HEK293T (cell line): ENCODE measurements around the gene KLLN.

Experiments used
- ARNT ChIP-seq: fragments of 450-650 bp; IDR thresholded peaks from 2 replicates; pipeline ENCODE4 v1.6.1; 2017; ENCODE audit warnings: mild to moderate bottlenecking
- BHLHE40 ChIP-seq: fragments of 450-650 bp; IDR thresholded peaks from 2 replicates; pipeline ENCODE4 v1.6.1; 2016; ENCODE audit warnings: mild to moderate bottlenecking, moderate library complexity, borderline replicate concordance
- CTBP1 ChIP-seq: fragments of 450-650 bp; IDR thresholded peaks from 2 replicates; pipeline ENCODE4 v1.6.1; 2016; ENCODE audit warnings: borderline replicate concordance
- ELF4 ChIP-seq: fragments of 450-650 bp; IDR thresholded peaks from 2 replicates; pipeline ENCODE4 v1.6.1; 2017; ENCODE audit warnings: antibody characterized with exemption
- FOXA1 ChIP-seq: fragments of 450-650 bp; IDR thresholded peaks from 2 replicates; pipeline ENCODE4 v1.6.1; 2016; ENCODE audit warnings: mild to moderate bottlenecking
- FOXM1 ChIP-seq: fragments of 450-650 bp; IDR thresholded peaks from 2 replicates; pipeline ENCODE4 v1.6.1; 2017; ENCODE audit warnings: mild to moderate bottlenecking, borderline replicate concordance
- L3MBTL2 ChIP-seq: fragments of 450-650 bp; conservative IDR thresholded peaks from 2 replicates; pipeline ENCODE4 v1.6.1; 2016; ENCODE audit warnings: mild to moderate bottlenecking
- LEF1 ChIP-seq: fragments of 450-650 bp; IDR thresholded peaks from 2 replicates; pipeline ENCODE4 v1.6.1; 2017; ENCODE audit warnings: mild to moderate bottlenecking, borderline replicate concordance
- NFRKB ChIP-seq: fragments of 450-650 bp; IDR thresholded peaks from 2 replicates; pipeline ENCODE4 v1.6.1; 2016; ENCODE audit warnings: mild to moderate bottlenecking, moderate library complexity
- PKNOX1 ChIP-seq: fragments of 450-650 bp; IDR thresholded peaks from 2 replicates; pipeline ENCODE4 v1.6.1; 2016
- SP1 ChIP-seq: fragments of 450-650 bp; IDR thresholded peaks from 2 replicates; pipeline ENCODE4 v1.6.1; 2017
- TARDBP ChIP-seq: fragments of 450-650 bp; IDR thresholded peaks from 2 replicates; pipeline ENCODE4 v1.6.1; 2016

- TF ChIP-seq FOXM1 (no peak), CTBP1 (no peak), LEF1 (no peak), ARNT (no peak), PKNOX1 (no peak), L3MBTL2 (no peak), SP1 (no peak), BHLHE40 (no peak), FOXA1 (no peak), TARDBP (no peak), ELF4 (no peak), NFRKB (no peak)
These were observed 20.4 kb downstream of the KLLN start for GRCh38 chr10:87842776-87843497.
